Measurements from ENCODE around the gene OLIG2.
A peak's percentile ranks its signal among the peaks of the same experiment; 100 is the strongest.

Gene OLIG2

DNA sequence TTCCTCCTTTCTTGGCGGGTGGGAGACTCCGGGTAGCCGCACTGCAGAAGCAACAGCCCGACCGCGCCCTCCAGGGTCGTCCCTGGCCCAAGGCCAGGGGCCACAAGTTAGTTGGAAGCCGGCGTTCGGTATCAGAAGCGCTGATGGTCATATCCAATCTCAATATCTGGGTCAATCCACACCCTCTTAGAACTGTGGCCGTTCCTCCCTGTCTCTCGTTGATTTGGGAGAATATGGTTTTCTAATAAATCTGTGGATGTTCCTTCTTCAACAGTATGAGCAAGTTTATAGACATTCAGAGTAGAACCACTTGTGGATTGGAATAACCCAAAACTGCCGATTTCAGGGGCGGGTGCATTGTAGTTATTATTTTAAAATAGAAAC, 2.5 kb downstream of the OLIG2 start:
- Histone ChIP-seq H3K4me1 (ENCODE audit: control extremely low read depth in 1 of 4, control insufficient read depth in 4 of 4, insufficient read depth in 4 of 4, low read length in 3 of 4) (peaks cover 10 to 75% (median 62%) of the 10 kb centered on the region in 4 experiments), H3K9me3 (ENCODE audit: control extremely low read depth in 1 of 5, control insufficient read depth in 4 of 5, insufficient read depth in 2 of 5, low read depth in 1 of 5, low read length in 4 of 5) (no peaks in the 10 kb centered on the region), H3K27ac (ENCODE audit: insufficient read depth in 1 of 2, low read depth in 1 of 2, low read length in 2 of 2, poor library complexity in 1 of 2, severe bottlenecking in 2 of 2) (no peak overlapping the region), H3K36me3 (ENCODE audit: control insufficient read depth in 4 of 4, insufficient read depth in 4 of 4, low read length in 3 of 4) (no peaks in the 10 kb centered on the region), H3K4me3 (ENCODE audit: control insufficient read depth in 1 of 7, extremely low read depth in 1 of 7, insufficient read depth in 4 of 7, low read depth in 2 of 7, low read length in 6 of 7) (no peak overlapping the region), H3K27me3 (replicated peaks in 2 of 5; ENCODE audit: control insufficient read depth in 4 of 5, insufficient read depth in 5 of 5, low read length in 4 of 5) (peaks cover 0 to 100% (median 59%) of the 10 kb centered on the region in 5 experiments)
- DNase-seq = no peak
- ChIA-PET CTCF (no interaction called here), POLR2A (no interaction called here)
- WGBS (ENCODE audit: insufficient coverage) = 10% methylated on average over 7 of the region's 15 CpGs

DNA sequence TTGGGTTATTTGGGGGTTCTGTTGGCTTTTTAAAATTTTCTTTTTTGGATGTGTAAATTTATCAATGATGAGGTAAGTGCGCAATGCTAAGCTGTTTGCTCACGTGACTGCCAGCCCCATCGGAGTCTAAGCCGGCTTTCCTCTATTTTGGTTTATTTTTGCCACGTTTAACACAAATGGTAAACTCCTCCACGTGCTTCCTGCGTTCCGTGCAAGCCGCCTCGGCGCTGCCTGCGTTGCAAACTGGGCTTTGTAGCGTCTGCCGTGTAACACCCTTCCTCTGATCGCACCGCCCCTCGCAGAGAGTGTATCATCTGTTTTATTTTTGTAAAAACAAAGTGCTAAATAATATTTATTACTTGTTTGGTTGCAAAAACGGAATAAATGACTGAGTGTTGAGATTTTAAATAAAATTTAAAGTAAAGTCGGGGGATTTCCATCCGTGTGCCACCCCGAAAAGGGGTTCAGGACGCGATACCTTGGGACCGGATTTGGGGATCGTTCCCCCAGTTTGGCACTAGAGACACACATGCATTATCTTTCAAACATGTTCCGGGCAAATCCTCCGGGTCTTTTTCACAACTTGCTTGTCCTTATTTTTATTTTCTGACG, 3.1 kb downstream of the OLIG2 start:
- peak in 2 of 3 donors; percentile 71 to 73 for DNase-seq
- peaks cover 0 to 100% (median 54%) of the 10 kb centered on the region in 5 experiments for H3K27me3 ChIP-seq (replicated peaks in 2 of 5; ENCODE audit: control insufficient read depth in 4 of 5, insufficient read depth in 5 of 5, low read length in 4 of 5)
- CTCF ChIA-PET = interaction anchor here (0.9 to 1.2 kb wide), 2 partner anchors 40 to 43 kb away, joined by 3 read pairs; no protein-coding TSS in a partner anchor
- POLR2A ChIA-PET = no interaction called here
- no peak overlapping the region for H3K27ac ChIP-seq (ENCODE audit: insufficient read depth in 1 of 2, low read depth in 1 of 2, low read length in 2 of 2, poor library complexity in 1 of 2, severe bottlenecking in 2 of 2)
- peaks cover 10 to 69% (median 59%) of the 10 kb centered on the region in 4 experiments for H3K4me1 ChIP-seq (ENCODE audit: control extremely low read depth in 1 of 4, control insufficient read depth in 4 of 4, insufficient read depth in 4 of 4, low read length in 3 of 4)
- no peaks in the 10 kb centered on the region for H3K36me3 ChIP-seq (ENCODE audit: control insufficient read depth in 4 of 4, insufficient read depth in 4 of 4, low read length in 3 of 4)
- peaks cover 0 to 4% (median 0%) of the 10 kb centered on the region in 5 experiments for H3K9me3 ChIP-seq (ENCODE audit: control extremely low read depth in 1 of 5, control insufficient read depth in 4 of 5, insufficient read depth in 2 of 5, low read depth in 1 of 5, low read length in 4 of 5)
- 5% methylated on average over 17 of the region's 28 CpGs for WGBS (ENCODE audit: insufficient coverage)
- peak overlapping the region in 6 of 7 experiments; percentile 6 to 40 (median 20) for H3K4me3 ChIP-seq (ENCODE audit: control insufficient read depth in 1 of 7, extremely low read depth in 1 of 7, insufficient read depth in 4 of 7, low read depth in 2 of 7, low read length in 6 of 7)

DNA sequence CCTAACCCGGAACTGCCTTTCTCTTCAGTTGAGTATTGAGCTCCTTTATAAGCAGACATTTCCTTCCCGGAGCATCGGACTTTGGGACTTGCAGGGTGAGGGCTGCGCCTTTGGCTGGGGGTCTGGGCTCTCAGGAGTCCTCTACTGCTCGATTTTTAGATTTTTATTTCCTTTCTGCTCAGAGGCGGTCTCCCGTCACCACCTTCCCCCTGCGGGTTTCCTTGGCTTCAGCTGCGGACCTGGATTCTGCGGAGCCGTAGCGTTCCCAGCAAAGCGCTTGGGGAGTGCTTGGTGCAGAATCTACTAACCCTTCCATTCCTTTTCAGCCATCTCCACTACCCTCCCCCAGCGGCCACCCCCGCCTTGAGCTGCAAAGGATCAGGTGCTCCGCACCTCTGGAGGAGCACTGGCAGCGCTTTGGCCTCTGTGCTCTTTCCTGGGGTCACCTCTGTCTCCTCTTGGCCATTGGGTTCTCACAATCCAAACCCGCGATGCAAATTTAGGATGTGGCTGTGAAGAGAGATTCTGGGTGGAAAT, 3.7 kb downstream of the OLIG2 start:
- no peak for DNase-seq
- H3K27ac ChIP-seq (ENCODE audit: insufficient read depth in 1 of 2, low read depth in 1 of 2, low read length in 2 of 2, poor library complexity in 1 of 2, severe bottlenecking in 2 of 2) = no peak overlapping the region
- ChIA-PET POLR2A (no interaction called here), CTCF (interaction anchor here (0.9 to 1.2 kb wide), 3 partner anchors 8 to 42 kb away, joined by 3 to 5 read pairs (median 3); no protein-coding TSS in a partner anchor)
- H3K4me3 ChIP-seq (ENCODE audit: control insufficient read depth in 1 of 7, extremely low read depth in 1 of 7, insufficient read depth in 4 of 7, low read depth in 2 of 7, low read length in 6 of 7) = peak overlapping the region in 4 of 7 experiments; percentile 6 to 40 (median 22)
- peaks cover 5 to 63% (median 54%) of the 10 kb centered on the region in 4 experiments for H3K4me1 ChIP-seq (ENCODE audit: control extremely low read depth in 1 of 4, control insufficient read depth in 4 of 4, insufficient read depth in 4 of 4, low read length in 3 of 4)
- peaks cover 0 to 100% (median 48%) of the 10 kb centered on the region in 5 experiments for H3K27me3 ChIP-seq (replicated peaks in 2 of 5; ENCODE audit: control insufficient read depth in 4 of 5, insufficient read depth in 5 of 5, low read length in 4 of 5)
- no peaks in the 10 kb centered on the region for H3K36me3 ChIP-seq (ENCODE audit: control insufficient read depth in 4 of 4, insufficient read depth in 4 of 4, low read length in 3 of 4)
- peaks cover 0 to 4% (median 0%) of the 10 kb centered on the region in 5 experiments for H3K9me3 ChIP-seq (ENCODE audit: control extremely low read depth in 1 of 5, control insufficient read depth in 4 of 5, insufficient read depth in 2 of 5, low read depth in 1 of 5, low read length in 4 of 5)
- WGBS (ENCODE audit: insufficient coverage) = 22% methylated on average over 16 of the region's 19 CpGs

DNA sequence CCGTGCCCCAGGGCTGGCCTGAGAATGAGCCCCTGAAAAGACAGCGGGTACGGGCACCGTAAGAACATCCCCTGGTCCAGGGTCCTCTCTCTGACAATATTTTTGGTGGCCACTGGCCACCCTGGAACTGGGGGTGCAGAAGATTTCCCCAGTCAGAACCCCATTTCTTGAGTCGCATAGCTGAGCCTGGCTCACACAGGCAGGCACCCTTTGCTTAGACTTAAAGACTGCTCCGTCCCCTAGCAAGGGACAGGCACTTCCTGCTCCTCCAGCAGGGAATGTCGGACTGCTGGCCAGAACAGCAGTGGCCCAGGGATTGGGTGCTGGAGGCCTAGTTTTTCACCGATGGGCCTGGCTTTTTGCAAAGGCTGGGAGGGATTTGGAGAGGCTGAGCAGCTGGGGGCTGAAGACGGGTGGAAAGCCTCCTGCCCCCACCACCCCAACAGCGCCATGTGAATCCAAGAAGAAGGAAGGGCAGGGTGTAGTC, 4.3 kb downstream of the OLIG2 start:
- DNase-seq = no peak
- H3K4me3 ChIP-seq (ENCODE audit: control insufficient read depth in 1 of 7, extremely low read depth in 1 of 7, insufficient read depth in 4 of 7, low read depth in 2 of 7, low read length in 6 of 7) = no peak overlapping the region
- 63% methylated on average over 7 of the region's 10 CpGs for WGBS (ENCODE audit: insufficient coverage)
- H3K36me3 ChIP-seq (ENCODE audit: control insufficient read depth in 4 of 4, insufficient read depth in 4 of 4, low read length in 3 of 4) = no peaks in the 10 kb centered on the region
- H3K27ac ChIP-seq (ENCODE audit: insufficient read depth in 1 of 2, low read depth in 1 of 2, low read length in 2 of 2, poor library complexity in 1 of 2, severe bottlenecking in 2 of 2) = no peak overlapping the region
- H3K4me1 ChIP-seq (ENCODE audit: control extremely low read depth in 1 of 4, control insufficient read depth in 4 of 4, insufficient read depth in 4 of 4, low read length in 3 of 4) = peaks cover 4 to 62% (median 48%) of the 10 kb centered on the region in 4 experiments
- H3K9me3 ChIP-seq (ENCODE audit: control extremely low read depth in 1 of 5, control insufficient read depth in 4 of 5, insufficient read depth in 2 of 5, low read depth in 1 of 5, low read length in 4 of 5) = peaks cover 0 to 4% (median 0%) of the 10 kb centered on the region in 5 experiments
- CTCF ChIA-PET = interaction anchor here (1.1 to 1.5 kb wide), 3 partner anchors 8 to 97 kb away, joined by 3 to 5 read pairs (median 3); no protein-coding TSS in a partner anchor
- peaks cover 0 to 100% (median 43%) of the 10 kb centered on the region in 5 experiments for H3K27me3 ChIP-seq (replicated peaks in 2 of 5; ENCODE audit: control insufficient read depth in 4 of 5, insufficient read depth in 5 of 5, low read length in 4 of 5)
- POLR2A ChIA-PET = no interaction called here

DNA sequence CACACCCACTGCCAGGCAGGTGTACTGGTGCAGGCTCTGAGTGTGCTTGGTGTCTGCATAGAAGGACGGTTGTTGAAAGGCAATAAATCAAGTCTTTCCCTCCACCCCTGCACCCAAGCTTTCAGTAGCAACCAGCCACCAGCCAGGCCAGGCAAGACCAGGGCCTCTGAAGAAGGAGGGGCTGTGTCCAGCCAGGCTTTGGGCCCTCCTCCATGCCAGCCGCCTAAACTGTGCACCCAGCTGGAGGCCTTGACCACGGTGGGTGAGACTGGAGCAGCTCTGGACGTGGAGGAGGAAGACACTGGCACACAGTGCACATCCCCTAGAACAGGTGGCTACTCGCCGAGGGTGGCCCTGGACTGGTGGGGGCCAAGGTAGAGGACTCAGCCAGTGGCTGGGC, 4.9 kb downstream of the OLIG2 start:
- 74% methylated on average over 2 of the region's 6 CpGs for WGBS (ENCODE audit: insufficient coverage)
- CTCF ChIA-PET = interaction anchor here (1.1 to 1.5 kb wide), 2 partner anchors 9 to 97 kb away, joined by 3 to 5 read pairs; no protein-coding TSS in a partner anchor
- peaks cover 0 to 97% (median 38%) of the 10 kb centered on the region in 5 experiments for H3K27me3 ChIP-seq (replicated peaks in 2 of 5; ENCODE audit: control insufficient read depth in 4 of 5, insufficient read depth in 5 of 5, low read length in 4 of 5)
- POLR2A ChIA-PET = no interaction called here
- H3K4me1 ChIP-seq (ENCODE audit: control extremely low read depth in 1 of 4, control insufficient read depth in 4 of 4, insufficient read depth in 4 of 4, low read length in 3 of 4) = peaks cover 4 to 62% (median 48%) of the 10 kb centered on the region in 4 experiments
- no peak overlapping the region for H3K27ac ChIP-seq (ENCODE audit: insufficient read depth in 1 of 2, low read depth in 1 of 2, low read length in 2 of 2, poor library complexity in 1 of 2, severe bottlenecking in 2 of 2)
- peaks cover 0 to 4% (median 0%) of the 10 kb centered on the region in 5 experiments for H3K9me3 ChIP-seq (ENCODE audit: control extremely low read depth in 1 of 5, control insufficient read depth in 4 of 5, insufficient read depth in 2 of 5, low read depth in 1 of 5, low read length in 4 of 5)
- no peaks in the 10 kb centered on the region for H3K36me3 ChIP-seq (ENCODE audit: control insufficient read depth in 4 of 4, insufficient read depth in 4 of 4, low read length in 3 of 4)
- H3K4me3 ChIP-seq (ENCODE audit: control insufficient read depth in 1 of 7, extremely low read depth in 1 of 7, insufficient read depth in 4 of 7, low read depth in 2 of 7, low read length in 6 of 7) = no peak overlapping the region
- DNase-seq = no peak

DNA sequence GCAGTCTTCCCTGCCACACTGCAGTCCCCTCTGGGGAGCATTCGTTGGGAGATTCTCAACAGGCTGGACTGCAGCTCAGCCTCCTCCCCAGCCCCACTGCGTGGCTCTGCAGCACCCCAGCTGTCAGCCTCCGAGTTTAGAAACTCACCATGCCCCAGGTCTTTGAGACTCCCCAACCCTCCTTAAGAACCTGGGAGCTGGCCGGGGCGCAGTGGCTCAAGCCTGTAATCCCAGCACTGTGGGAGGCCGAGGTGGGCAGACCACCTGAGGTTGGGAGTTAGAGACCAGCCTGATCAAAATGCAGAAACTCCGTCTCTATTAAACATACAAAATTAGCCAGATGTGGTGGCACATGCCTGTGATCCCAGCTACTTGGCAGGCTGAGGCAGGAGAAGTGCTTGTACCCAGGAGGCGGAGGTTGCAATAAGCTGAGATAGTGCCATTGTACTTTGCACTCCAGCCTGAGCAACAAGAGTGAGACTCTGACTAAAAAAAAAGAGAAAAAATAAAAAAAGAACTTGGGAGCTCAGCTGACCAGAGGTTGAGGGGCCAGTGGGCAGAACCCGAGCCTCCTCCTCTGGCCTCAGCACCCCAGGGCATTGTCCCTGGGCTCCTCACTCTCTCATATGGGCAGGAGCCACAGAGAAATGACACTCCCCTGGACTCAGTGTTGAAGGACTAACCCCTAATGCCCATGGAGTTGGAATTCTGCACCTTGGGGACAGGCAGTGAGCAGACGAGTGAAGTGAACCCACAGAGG, 5.6 kb downstream of the OLIG2 start:
- DNase-seq = no peak
- WGBS (ENCODE audit: insufficient coverage) = 73% methylated on average over 6 of the region's 10 CpGs
- no peaks in the 10 kb centered on the region for H3K36me3 ChIP-seq (ENCODE audit: control insufficient read depth in 4 of 4, insufficient read depth in 4 of 4, low read length in 3 of 4)
- H3K4me1 ChIP-seq (ENCODE audit: control extremely low read depth in 1 of 4, control insufficient read depth in 4 of 4, insufficient read depth in 4 of 4, low read length in 3 of 4) = peaks cover 4 to 62% (median 48%) of the 10 kb centered on the region in 4 experiments
- no peak overlapping the region for H3K4me3 ChIP-seq (ENCODE audit: control insufficient read depth in 1 of 7, extremely low read depth in 1 of 7, insufficient read depth in 4 of 7, low read depth in 2 of 7, low read length in 6 of 7)
- H3K9me3 ChIP-seq (ENCODE audit: control extremely low read depth in 1 of 5, control insufficient read depth in 4 of 5, insufficient read depth in 2 of 5, low read depth in 1 of 5, low read length in 4 of 5) = peaks cover 0 to 4% (median 0%) of the 10 kb centered on the region in 5 experiments
- no peak overlapping the region for H3K27ac ChIP-seq (ENCODE audit: insufficient read depth in 1 of 2, low read depth in 1 of 2, low read length in 2 of 2, poor library complexity in 1 of 2, severe bottlenecking in 2 of 2)
- POLR2A ChIA-PET = no interaction called here
- CTCF ChIA-PET = interaction anchor here (1.5 kb wide), 1 partner anchor 96 kb away, joined by 3 read pairs; no protein-coding TSS in a partner anchor
- H3K27me3 ChIP-seq (replicated peaks in 2 of 5; ENCODE audit: control insufficient read depth in 4 of 5, insufficient read depth in 5 of 5, low read length in 4 of 5) = peaks cover 0 to 90% (median 32%) of the 10 kb centered on the region in 5 experiments

All from common myeloid progenitor, CD34-positive (primary cell).